ENCODE results near the gene ZNF280C. TPM values are rescaled to one million over a fixed set of nuclear protein-coding genes. Genes with fewer than 3 reads are reported as not detected.
A peak's percentile ranks its signal among the peaks of the same experiment; 100 is the strongest.

The ZNF280C gene
- total and polyA plus RNA-seq, 3 experiments from 2014 or later, result 2.2 to 7.6 (median 7.1) TPM

DNA sequence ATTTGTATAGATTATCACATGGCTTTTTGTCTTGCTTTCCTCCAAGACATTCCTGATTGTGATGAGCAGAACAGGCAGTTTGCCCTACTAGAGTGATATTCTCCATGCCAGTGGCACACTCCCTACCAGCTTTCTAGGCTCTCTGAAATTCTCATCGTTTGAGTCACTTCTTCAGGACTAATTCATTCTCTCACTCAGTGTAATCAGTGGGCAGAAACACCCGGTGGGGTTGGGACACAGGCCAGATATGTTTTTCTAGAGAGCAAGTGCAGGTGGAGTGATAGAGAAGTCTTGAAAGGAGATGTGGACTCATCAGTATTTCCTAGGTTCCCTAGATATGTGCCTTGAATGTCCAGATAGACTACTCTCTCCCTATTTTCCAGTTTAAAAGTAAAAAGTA is 83.8 kb downstream of the ZNF280C start:
- POLR2A ChIA-PET, result no interaction called here

DNA sequence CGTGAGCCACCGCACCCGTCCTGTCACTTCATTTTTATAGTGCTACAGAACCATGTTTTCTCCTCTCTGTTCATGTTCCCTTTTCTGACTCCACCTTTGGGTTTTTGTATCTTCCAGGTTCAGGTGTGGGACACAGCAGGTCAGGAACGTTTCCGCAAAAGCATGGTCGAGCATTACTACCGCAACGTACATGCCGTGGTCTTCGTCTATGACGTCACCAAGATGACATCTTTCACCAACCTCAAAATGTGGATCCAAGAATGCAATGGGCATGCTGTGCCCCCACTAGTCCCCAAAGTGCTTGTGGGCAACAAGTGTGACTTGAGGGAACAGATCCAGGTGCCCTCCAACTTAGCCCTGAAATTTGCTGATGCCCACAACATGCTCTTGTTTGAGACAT is 84.5 kb downstream of the ZNF280C start:
- Histone ChIP-seq H3K36me3 (ENCODE audit: insufficient read depth, low read length) (no peaks in the 10 kb centered on the region), H3K9me3 (ENCODE audit: low read length) (no peaks in the 10 kb centered on the region), H3K4me1 (ENCODE audit: insufficient read depth, low read length) (peaks cover 8% of the 10 kb centered on the region), H3K4me3 (ENCODE audit: low read length) (no peak overlapping the region), H3K27ac (ENCODE audit: low read depth, low read length) (no peak overlapping the region), H3K27me3 (ENCODE audit: insufficient read depth, low read length, poor library complexity, severe bottlenecking) (no peaks in the 10 kb centered on the region)
- POLR2A ChIA-PET, result no interaction called here
- no peak for DNase-seq
- Mint-ChIP-seq H3K4me3 (peak overlapping the region in 6 of 7 donors; percentile 29 to 45 (median 38)), H3K4me1 (peaks cover 17 to 26% (median 20%) of the 10 kb centered on the region in 3 donors), H3K36me3 (peaks cover 0 to 10% (median 1%) of the 10 kb centered on the region in 3 donors), H3K27ac (peak overlapping the region in 7 of 8 donors; percentile 21 to 90 (median 63)), H3K9me3 (no peaks in the 10 kb centered on the region), H3K27me3 (peaks cover 0 to 5% of the 10 kb centered on the region in 2 donors)
- CTCF ChIA-PET, result no interaction called here

More for the DNA sequence above, 83.8 kb downstream of the ZNF280C start:
- H3K27ac ChIP-seq (ENCODE audit: low read depth, low read length), result no peak overlapping the region
- H3K9me3 ChIP-seq (ENCODE audit: low read length), result no peaks in the 10 kb centered on the region
- Mint-ChIP-seq H3K27me3 (peaks cover 0 to 5% of the 10 kb centered on the region in 2 donors), H3K4me1 (peaks cover 13 to 19% (median 14%) of the 10 kb centered on the region in 3 donors), H3K27ac (peak overlapping the region in 1 of 8 donors; percentile 38), H3K9me3 (no peaks in the 10 kb centered on the region), H3K36me3 (peaks cover 0 to 5% (median under 1%) of the 10 kb centered on the region in 3 donors), H3K4me3 (peak overlapping the region in 1 of 7 donors; percentile 45)
- H3K36me3 ChIP-seq (ENCODE audit: insufficient read depth, low read length), result no peaks in the 10 kb centered on the region
- peaks cover 8% of the 10 kb centered on the region for H3K4me1 ChIP-seq (ENCODE audit: insufficient read depth, low read length)
- CTCF ChIA-PET, result no interaction called here
- H3K4me3 ChIP-seq (ENCODE audit: low read length), result no peak overlapping the region
- no peaks in the 10 kb centered on the region for H3K27me3 ChIP-seq (ENCODE audit: insufficient read depth, low read length, poor library complexity, severe bottlenecking)
- no peak for DNase-seq

- Mint-ChIP-seq H3K9me3 (no peaks in the 10 kb centered on the region), H3K27ac (peak overlapping the region in 5 of 8 donors; percentile 1 to 85 (median 18)), H3K27me3 (peaks cover 0 to 9% of the 10 kb centered on the region in 2 donors), H3K36me3 (peaks cover 6 to 19% (median 7%) of the 10 kb centered on the region in 3 donors), H3K4me1 (peaks cover 35 to 55% (median 51%) of the 10 kb centered on the region in 3 donors), H3K4me3 (peak overlapping the region in 1 of 7 donors; percentile 1)
- Histone ChIP-seq H3K27me3 (ENCODE audit: insufficient read depth, low read length, poor library complexity, severe bottlenecking) (no peaks in the 10 kb centered on the region), H3K9me3 (ENCODE audit: low read length) (no peaks in the 10 kb centered on the region), H3K4me1 (ENCODE audit: insufficient read depth, low read length) (peaks cover 30% of the 10 kb centered on the region), H3K4me3 (ENCODE audit: low read length) (no peak overlapping the region), H3K36me3 (ENCODE audit: insufficient read depth, low read length) (no peaks in the 10 kb centered on the region), H3K27ac (ENCODE audit: low read depth, low read length) (no peak overlapping the region)
- peak in 1 of 5 donors; percentile 58 for DNase-seq
- POLR2A ChIA-PET, result no interaction called here
- CTCF ChIA-PET, result interaction anchor here (1.2 kb wide), 1 partner anchor 119 kb away, joined by 3 read pairs; no protein-coding TSS in a partner anchor
Observed at GRCh38 chrX:130179579-130180215, 89.0 kb downstream of the ZNF280C start.

- Histone ChIP-seq H3K27me3 (ENCODE audit: insufficient read depth, low read length, poor library complexity, severe bottlenecking) (no peaks in the 10 kb centered on the region), H3K4me1 (ENCODE audit: insufficient read depth, low read length) (peaks cover 32% of the 10 kb centered on the region), H3K27ac (ENCODE audit: low read depth, low read length) (no peak overlapping the region), H3K9me3 (ENCODE audit: low read length) (no peaks in the 10 kb centered on the region), H3K4me3 (ENCODE audit: low read length) (no peak overlapping the region), H3K36me3 (ENCODE audit: insufficient read depth, low read length) (no peaks in the 10 kb centered on the region)
- Mint-ChIP-seq H3K4me3 (no peak overlapping the region), H3K4me1 (peaks cover 37 to 55% (median 52%) of the 10 kb centered on the region in 3 donors), H3K27me3 (peaks cover 0 to 9% of the 10 kb centered on the region in 2 donors), H3K9me3 (no peaks in the 10 kb centered on the region), H3K27ac (peak overlapping the region in 2 of 8 donors; percentile 18 to 85), H3K36me3 (peaks cover 6 to 17% (median 7%) of the 10 kb centered on the region in 3 donors)
- CTCF ChIA-PET, result interaction anchor here (1.2 kb wide), 1 partner anchor 119 kb away, joined by 3 read pairs; no protein-coding TSS in a partner anchor
- POLR2A ChIA-PET, result no interaction called here
- no peak for DNase-seq
Observed at GRCh38 chrX:130179170-130179569, 89.5 kb downstream of the ZNF280C start.

GRCh38 chrX:130176942-130177341 is 91.8 kb downstream of the ZNF280C start:
- Mint-ChIP-seq H3K27me3 (peaks cover 0 to 9% of the 10 kb centered on the region in 2 donors), H3K9me3 (no peaks in the 10 kb centered on the region), H3K27ac (peak overlapping the region in 3 of 8 donors; percentile 17 to 69 (median 30)), H3K4me1 (peaks cover 39 to 60% (median 51%) of the 10 kb centered on the region in 3 donors), H3K36me3 (peaks cover 6 to 21% (median 7%) of the 10 kb centered on the region in 3 donors), H3K4me3 (peak overlapping the region in 1 of 7 donors; percentile 83)
- no peaks in the 10 kb centered on the region for H3K9me3 ChIP-seq (ENCODE audit: low read length)
- ChIA-PET POLR2A (no interaction called here), CTCF (interaction anchor here (0.9 to 1.8 kb wide), 3 partner anchors 15 to 149 kb away, joined by 3 to 5 read pairs (median 3); no protein-coding TSS in a partner anchor)
- no peak for DNase-seq
- peaks cover 34% of the 10 kb centered on the region for H3K4me1 ChIP-seq (ENCODE audit: insufficient read depth, low read length)
- no peaks in the 10 kb centered on the region for H3K27me3 ChIP-seq (ENCODE audit: insufficient read depth, low read length, poor library complexity, severe bottlenecking)
- no peak overlapping the region for H3K4me3 ChIP-seq (ENCODE audit: low read length)
- H3K27ac ChIP-seq (ENCODE audit: low read depth, low read length), result no peak overlapping the region
- H3K36me3 ChIP-seq (ENCODE audit: insufficient read depth, low read length), result no peaks in the 10 kb centered on the region

- peak overlapping the region in 3 of 7 donors; percentile 1 to 83 (median 59) for H3K4me3 Mint-ChIP-seq
- DNase-seq, result no peak
- no peak overlapping the region for H3K4me3 ChIP-seq (ENCODE audit: low read length)
- H3K4me1 Mint-ChIP-seq, result peaks cover 39 to 60% (median 51%) of the 10 kb centered on the region in 3 donors
- no peaks in the 10 kb centered on the region for H3K27me3 ChIP-seq (ENCODE audit: insufficient read depth, low read length, poor library complexity, severe bottlenecking)
- H3K36me3 Mint-ChIP-seq, result peaks cover 6 to 21% (median 7%) of the 10 kb centered on the region in 3 donors
- H3K36me3 ChIP-seq (ENCODE audit: insufficient read depth, low read length), result no peaks in the 10 kb centered on the region
- no peaks in the 10 kb centered on the region for H3K9me3 ChIP-seq (ENCODE audit: low read length)
- CTCF ChIA-PET, result interaction anchor here (0.9 to 1.8 kb wide), 3 partner anchors 16 to 148 kb away, joined by 3 to 5 read pairs (median 3); no protein-coding TSS in a partner anchor
- H3K4me1 ChIP-seq (ENCODE audit: insufficient read depth, low read length), result peaks cover 34% of the 10 kb centered on the region
- POLR2A ChIA-PET, result no interaction called here
- H3K27me3 Mint-ChIP-seq, result peaks cover 0 to 9% of the 10 kb centered on the region in 2 donors
- H3K9me3 Mint-ChIP-seq, result no peaks in the 10 kb centered on the region
- peak overlapping the region in 4 of 8 donors; percentile 8 to 69 (median 16) for H3K27ac Mint-ChIP-seq
- H3K27ac ChIP-seq (ENCODE audit: low read depth, low read length), result no peak overlapping the region
Observed at GRCh38 chrX:130176354-130176776, 92.3 kb downstream of the ZNF280C start.

DNA sequence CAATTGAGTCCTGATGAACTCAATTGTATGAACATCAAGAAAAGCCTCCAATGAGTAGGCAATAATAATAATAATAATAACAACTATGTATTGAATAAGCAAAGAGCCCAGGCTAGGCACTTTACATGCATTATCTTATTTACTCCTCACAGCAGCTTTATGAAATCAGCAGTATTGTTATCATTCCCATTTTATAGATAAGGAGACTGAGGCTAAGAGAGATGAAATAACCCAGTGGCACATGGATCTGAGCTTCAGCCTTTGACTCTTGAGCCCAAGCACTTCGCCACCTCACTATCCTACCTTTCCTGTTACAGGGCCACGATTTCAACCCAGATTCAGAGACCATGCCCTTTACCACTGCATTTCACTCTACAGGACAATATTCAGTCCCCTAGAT is 93.8 kb downstream of the ZNF280C start:
- H3K36me3 Mint-ChIP-seq, result peaks cover 6 to 24% (median 7%) of the 10 kb centered on the region in 3 donors

More for the DNA sequence above, 93.8 kb downstream of the ZNF280C start:
- H3K4me3 Mint-ChIP-seq, result peak overlapping the region in 6 of 7 donors; percentile 4 to 89 (median 25)
- Histone ChIP-seq H3K27me3 (ENCODE audit: insufficient read depth, low read length, poor library complexity, severe bottlenecking) (no peaks in the 10 kb centered on the region), H3K4me1 (ENCODE audit: insufficient read depth, low read length) (peaks cover 34% of the 10 kb centered on the region), H3K27ac (ENCODE audit: low read depth, low read length) (no peak overlapping the region), H3K36me3 (ENCODE audit: insufficient read depth, low read length) (no peaks in the 10 kb centered on the region), H3K9me3 (ENCODE audit: low read length) (no peaks in the 10 kb centered on the region), H3K4me3 (ENCODE audit: low read length) (no peak overlapping the region)
- peaks cover 0 to 9% of the 10 kb centered on the region in 2 donors for H3K27me3 Mint-ChIP-seq
- ChIA-PET POLR2A (no interaction called here), CTCF (interaction anchor here (1.1 kb wide), 1 partner anchor 114 kb away, joined by 5 read pairs; no protein-coding TSS in a partner anchor)
- H3K4me1 Mint-ChIP-seq, result peaks cover 44 to 68% (median 57%) of the 10 kb centered on the region in 3 donors
- DNase-seq, result no peak
- H3K27ac Mint-ChIP-seq, result peak overlapping the region in 6 of 8 donors; percentile 18 to 84 (median 41)
- H3K9me3 Mint-ChIP-seq, result no peaks in the 10 kb centered on the region
